LNCaP clone FGC (cell line): ENCODE data around the gene VAV2.
"Not testable (repeated sequence)": the region's sequence is repeated elsewhere in the genome, so short reads cannot be mapped to it uniquely, and the experiment has no call there.

ENCODE experiments used
- DNase-seq: peaks from one replicate; pipeline ENCODE4 v3.0.0-alpha.2; 2011; ENCODE audit warnings: low read depth
- H3K4me3 ChIP-seq: 2 replicates; pipeline ENCODE4 v1.5.1; 2011; ENCODE audit warnings: mild to moderate bottlenecking, low read depth, low read length, control low read depth
- CTCF ChIP-seq: IDR thresholded peaks from 2 replicates; pipeline ENCODE4 v1.5.1; 2012; ENCODE audit warnings: mild to moderate bottlenecking; ENCODE audit not compliant: control insufficient read depth, insufficient read depth; ENCODE audit errors: extremely low read depth

VAV2 gene

GRCh38 chr9:133752739-133753446 lies 239.2 kb downstream of the VAV2 start:
- no peak for DNase-seq
- no peak overlapping the region for H3K4me3 ChIP-seq
- no peak for TF ChIP-seq CTCF

- TF ChIP-seq CTCF: no peak
- H3K4me3 ChIP-seq: no peak overlapping the region
- DNase-seq: no peak
Measured at GRCh38 chr9:133750982-133751649, 241.0 kb downstream of the VAV2 start.

- no peak overlapping the region for H3K4me3 ChIP-seq
- no peak for TF ChIP-seq CTCF
- no peak for DNase-seq
Measured at GRCh38 chr9:133747309-133747708, 244.8 kb downstream of the VAV2 start.

- DNase-seq, H3K4me3 ChIP-seq: not testable (repeated sequence)
Measured at GRCh38 chr9:133744528-133744927, 247.6 kb downstream of the VAV2 start.

GRCh38 chr9:133742849-133743444 lies 249.2 kb downstream of the VAV2 start:
- DNase-seq: peak; percentile 4
- peak; percentile 85 for TF ChIP-seq CTCF
- H3K4me3 ChIP-seq: no peak overlapping the region

- H3K4me3 ChIP-seq: no peak overlapping the region
- TF ChIP-seq CTCF: no peak
- DNase-seq: no peak
Measured at GRCh38 chr9:133742251-133742650, 249.9 kb downstream of the VAV2 start.

GRCh38 chr9:133741716-133742115 lies 250.4 kb downstream of the VAV2 start:
- TF ChIP-seq CTCF: no peak
- no peak overlapping the region for H3K4me3 ChIP-seq
- no peak for DNase-seq
